ENCODE measurements around the gene AP2A1.

- TF ChIP-seq POLR2AphosphoS5 (IDR thresholded peaks at IDR 0.05; ENCODE audit: low read depth, low read length), result no peak
- no peak for TF ChIP-seq POLR2A (IDR thresholded peaks at IDR 0.05; ENCODE audit: low read depth, low read length)
- no peak for TF ChIP-seq TAF1 (IDR thresholded peaks at IDR 0.05; ENCODE audit: borderline replicate concordance, low read depth, low read length)
These were observed 25.5 kb upstream of the AP2A1 start for GRCh38 chr19:49741210-49741844.

Data from GM12892 (cell line).